Cardiac muscle cell (in vitro differentiated cells and primary cell): ENCODE results near the gene NAA60. TPM values are rescaled to one million over a fixed set of nuclear protein-coding genes. Genes with fewer than 3 reads are reported as not detected.
"Not testable (repeated sequence)": the region's sequence is repeated elsewhere in the genome, so short reads cannot be mapped to it uniquely, and the experiment has no call there.

ENCODE experiments used
- DNase-seq, 2 donors: peaks; one replicate each; pipeline versions ENCODE4 v3.0.0 to v3.0.0-alpha.2; 2010 to 2017; ENCODE audit warnings: low read depth in 1 of 2, low spot score in 1 of 2
- H3K27ac ChIP-seq: fragments of 200-600 bp; sonication (generic); 2 replicates; pipeline ENCODE4 v1.5.1; 2016
- H3K27me3 ChIP-seq: fragments of 200-600 bp; sonication (generic); 2 replicates; pipeline ENCODE4 v1.6.0; 2016; ENCODE audit warnings: control low read depth
- H3K36me3 ChIP-seq: fragments of 200-600 bp; sonication (generic); 2 replicates; pipeline ENCODE4 v1.5.1; 2016; ENCODE audit warnings: control low read depth
- H3K4me1 ChIP-seq: fragments of 200-600 bp; sonication (generic); 2 replicates; pipeline ENCODE4 v1.8.1; 2017; ENCODE audit warnings: low read depth, mild to moderate bottlenecking, mixed run types
- H3K4me3 ChIP-seq: fragments of 200-600 bp; sonication (generic); 2 replicates; pipeline ENCODE4 v1.5.1; 2016; ENCODE audit warnings: mild to moderate bottlenecking
- H3K9me3 ChIP-seq: fragments of 200-600 bp; sonication (generic); 2 replicates; pipeline ENCODE4 v1.5.1; 2017; ENCODE audit warnings: low read depth, mild to moderate bottlenecking, control low read depth
- polyA plus RNA-seq: library from polyadenylated mRNA; unstranded; fragments of >200 nt; fragmentation: Nextera tagmentation; extraction: Ambion mirVana; gene quantifications from 2 replicates; pipeline ENCODE4 v1.2.1, GENCODE V29; 2016
- total RNA-seq: library from RNA; depleted of rRNA; stranded (reverse); fragments of >200 nt; gene quantifications from 2 replicates; pipeline ENCODE4 v1.2.3, GENCODE V29; 2016
- TF ChIP-seq, protein P1 (sequence below): IDR thresholded peaks from 2 replicates; pipeline ENCODE4 v1.5.1; 2012; ENCODE audit warnings: low read depth, mild to moderate bottlenecking, low read length

Gene NAA60
- total and polyA plus RNA-seq, 2 experiments from 2014 or later: 43.9 to 83.0 TPM

DNA sequence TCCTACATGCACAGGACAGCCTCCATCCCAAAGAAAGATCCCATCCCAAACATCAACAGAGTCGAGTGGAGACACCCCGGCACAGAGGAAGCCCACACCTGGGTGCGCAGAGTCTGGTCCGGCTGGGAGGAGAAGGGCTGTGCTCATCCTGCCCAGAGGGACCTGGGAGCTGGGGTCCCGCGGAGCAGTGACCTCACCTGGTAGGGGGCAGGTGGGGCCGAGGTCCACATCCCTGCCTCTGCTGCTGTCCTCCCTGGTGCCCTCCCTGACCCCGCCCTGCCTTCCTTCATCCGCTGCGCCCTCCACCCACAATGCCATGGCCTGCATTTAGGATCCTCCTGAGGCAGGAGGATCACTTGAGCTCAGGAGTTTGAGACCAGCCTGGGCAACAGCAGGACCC is 48.9 kb downstream of the NAA60 start:
- TF ChIP-seq, protein P1, sequence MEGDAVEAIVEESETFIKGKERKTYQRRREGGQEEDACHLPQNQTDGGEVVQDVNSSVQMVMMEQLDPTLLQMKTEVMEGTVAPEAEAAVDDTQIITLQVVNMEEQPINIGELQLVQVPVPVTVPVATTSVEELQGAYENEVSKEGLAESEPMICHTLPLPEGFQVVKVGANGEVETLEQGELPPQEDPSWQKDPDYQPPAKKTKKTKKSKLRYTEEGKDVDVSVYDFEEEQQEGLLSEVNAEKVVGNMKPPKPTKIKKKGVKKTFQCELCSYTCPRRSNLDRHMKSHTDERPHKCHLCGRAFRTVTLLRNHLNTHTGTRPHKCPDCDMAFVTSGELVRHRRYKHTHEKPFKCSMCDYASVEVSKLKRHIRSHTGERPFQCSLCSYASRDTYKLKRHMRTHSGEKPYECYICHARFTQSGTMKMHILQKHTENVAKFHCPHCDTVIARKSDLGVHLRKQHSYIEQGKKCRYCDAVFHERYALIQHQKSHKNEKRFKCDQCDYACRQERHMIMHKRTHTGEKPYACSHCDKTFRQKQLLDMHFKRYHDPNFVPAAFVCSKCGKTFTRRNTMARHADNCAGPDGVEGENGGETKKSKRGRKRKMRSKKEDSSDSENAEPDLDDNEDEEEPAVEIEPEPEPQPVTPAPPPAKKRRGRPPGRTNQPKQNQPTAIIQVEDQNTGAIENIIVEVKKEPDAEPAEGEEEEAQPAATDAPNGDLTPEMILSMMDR: no peak
- H3K27me3 ChIP-seq: no peaks in the 10 kb centered on the region
- no peaks in the 10 kb centered on the region for H3K9me3 ChIP-seq
- H3K36me3 ChIP-seq: no peaks in the 10 kb centered on the region
- no peak overlapping the region for H3K4me3 ChIP-seq
- H3K4me1 ChIP-seq: no peaks in the 10 kb centered on the region
- DNase-seq: no peak
- H3K27ac ChIP-seq: no peak overlapping the region

- H3K27me3 ChIP-seq: no peaks in the 10 kb centered on the region
- H3K4me3 ChIP-seq: no peak overlapping the region
- no peak for DNase-seq
- no peaks in the 10 kb centered on the region for H3K9me3 ChIP-seq
- TF ChIP-seq, protein P1: no peak
- H3K36me3 ChIP-seq: no peaks in the 10 kb centered on the region
- H3K27ac ChIP-seq: no peak overlapping the region
- H3K4me1 ChIP-seq: no peaks in the 10 kb centered on the region
Observed at GRCh38 chr16:3494386-3494973, 51.0 kb downstream of the NAA60 start.

- Histone ChIP-seq H3K4me3 (no peak within 1 kb of the TSS), H3K4me1 (no peaks in the 10 kb centered on the region), H3K27me3 (no peaks in the 10 kb centered on the region), H3K36me3 (no peaks in the 10 kb centered on the region), H3K27ac (no peak within 1 kb of the TSS), H3K9me3 (no peaks in the 10 kb centered on the region)
- no peak for DNase-seq
- TF ChIP-seq, protein P1: no peak
Observed at GRCh38 chr16:3495176-3495575, 51.7 kb downstream of the NAA60 start, which contains the start of gene C16orf90. C16orf90 (minus strand) TSS chr16:3495489; CDS start chr16:3495421, 68 bp downstream.

GRCh38 chr16:3496386-3496785 is 52.9 kb downstream of the NAA60 start:
- H3K36me3 ChIP-seq: no peaks in the 10 kb centered on the region

DNA sequence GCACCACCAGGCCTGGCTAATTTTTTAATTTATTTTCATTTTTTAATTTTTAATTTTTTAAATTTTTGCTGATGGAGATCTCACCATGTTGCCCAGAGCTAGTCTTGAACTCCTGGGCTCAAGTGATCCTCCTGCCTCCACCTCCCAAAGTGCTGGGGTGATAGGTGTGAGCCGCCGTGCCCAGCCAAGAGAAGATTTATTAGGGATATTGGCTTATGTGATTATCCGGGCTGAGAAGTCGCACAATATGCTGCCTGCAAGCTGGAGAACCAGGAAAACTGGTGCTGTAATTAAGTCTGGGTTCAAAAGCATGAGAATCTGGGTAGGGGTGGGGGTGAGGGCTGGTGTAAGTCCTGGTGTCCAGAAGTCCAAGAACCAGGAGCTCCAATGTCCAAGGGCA is 54.3 kb downstream of the NAA60 start:
- H3K9me3 ChIP-seq: no peaks in the 10 kb centered on the region
- H3K27me3 ChIP-seq: no peaks in the 10 kb centered on the region
- H3K27ac ChIP-seq: no peak overlapping the region
- H3K4me3 ChIP-seq: no peak overlapping the region
- no peaks in the 10 kb centered on the region for H3K4me1 ChIP-seq
- H3K36me3 ChIP-seq: no peaks in the 10 kb centered on the region
- no peak for DNase-seq
- TF ChIP-seq, protein P1: no peak

More at GRCh38 chr16:3496386-3496785, 52.9 kb downstream of the NAA60 start:
- TF ChIP-seq, protein P1: no peak
- H3K27me3 ChIP-seq: no peaks in the 10 kb centered on the region
- no peaks in the 10 kb centered on the region for H3K9me3 ChIP-seq
- H3K27ac ChIP-seq: no peak overlapping the region
- no peaks in the 10 kb centered on the region for H3K4me1 ChIP-seq
- no peak overlapping the region for H3K4me3 ChIP-seq
- DNase-seq: no peak

GRCh38 chr16:3498988-3499387 is 55.5 kb downstream of the NAA60 start:
- TF ChIP-seq, protein P1: no peak
- Histone ChIP-seq H3K27me3 (no peaks in the 10 kb centered on the region), H3K4me1 (no peaks in the 10 kb centered on the region), H3K36me3 (no peaks in the 10 kb centered on the region), H3K27ac (no peak overlapping the region), H3K4me3 (no peak overlapping the region), H3K9me3 (no peaks in the 10 kb centered on the region)
- DNase-seq: no peak

- DNase-seq, H3K27me3 ChIP-seq, H3K4me1 ChIP-seq, H3K9me3 ChIP-seq: not testable (repeated sequence)
- peaks cover 12% of the 10 kb centered on the region for H3K36me3 ChIP-seq
- H3K4me3 ChIP-seq: peak overlapping the region; percentile 70
- H3K27ac ChIP-seq: peak overlapping the region; percentile 79
Observed at GRCh38 chr16:3501412-3501761, 57.9 kb downstream of the NAA60 start.
